K562 (cell line): ENCODE measurements around the gene ERBB4. TPM values are rescaled to one million over a fixed set of nuclear protein-coding genes. Genes with fewer than 3 reads are reported as not detected.

Source experiments
- ATAC-seq: fragments of 200-7000 bp; cut with Tn5 transposase; 3 replicates; pipeline ENCODE4 v1.9.1; 2020; ENCODE audit warnings: moderate library complexity
- BruUV-seq: library from RNA; stranded (reverse); fragments of 400-500 nt; replicated peaks from 2 replicates; lab custom pipeline; 2021; lab: Mats Ljungman, UMichigan
- CTCF ChIA-PET: fragments of 300-600 bp; formaldehyde crosslinking; extraction: SDS; loops from one replicate; lab custom pipeline; 2021; ENCODE audit warnings: low intra/inter-chr PET ratio; lab: Yijun Ruan, JAX
- POLR2A ChIA-PET: fragments of 300-600, 350-650 bp; sonication (Branson Sonifier 250); formaldehyde crosslinking; extraction: SDS; loops from one replicate; lab custom pipeline; 2021; ENCODE audit warnings: antibody characterized with exemption, inconsistent platforms; lab: Yijun Ruan, JAX
- DNase-seq, 4 experiments: peaks; one replicate each; pipeline versions ENCODE4 v3.0.0 to v3.0.0-alpha.2; 2011 to 2018; ENCODE audit warnings: low spot score in 3 of 4, mixed read lengths in 3 of 4; ENCODE audit errors: extremely low read depth in 1 of 4
- FAIRE-seq: peaks from 2 replicates; lab custom pipeline; 2011; peaks lifted over from hg19 to GRCh38; lab: Jason Lieb, UNC
- H2AFZ ChIP-seq: 2 replicates; pipeline ENCODE4 v1.6.0; 2011; ENCODE audit warnings: low read depth, low read length, control low read depth, inconsistent platforms
- H3K27ac ChIP-seq: fragments of 200-600 bp; 3 replicates; pipeline ENCODE4 v1.8.0; 2011; ENCODE audit warnings: low read depth, mild to moderate bottlenecking, control low read depth, inconsistent platforms, low read length, moderate library complexity, mixed read lengths; ENCODE audit errors: extremely low read depth
- H3K27me3 ChIP-seq, 2 experiments: fragments of 300-600 bp in 1 of 2; 2 replicates in 1 of 2; 3 replicates in 1 of 2; pipeline versions ENCODE4 v1.6.0 to v1.8.0; 2011; ENCODE audit warnings: inconsistent platforms in 2 of 2, low read length in 2 of 2, mild to moderate bottlenecking in 1 of 2, mixed read lengths in 1 of 2, moderate library complexity in 1 of 2; ENCODE audit not compliant: control insufficient read depth in 2 of 2, insufficient read depth in 2 of 2
- H3K36me3 ChIP-seq: fragments of 300-600 bp; 3 replicates; pipeline ENCODE4 v1.8.0; 2011; ENCODE audit warnings: mild to moderate bottlenecking, low read length, inconsistent platforms; ENCODE audit not compliant: control insufficient read depth, insufficient read depth
- H3K4me1 ChIP-seq, 2 experiments: fragments of 200-600 bp in 1 of 2; replicated peaks in 1 of 2; 2 replicates in 1 of 2; 3 replicates in 1 of 2; pipeline versions ENCODE4 v1.5.1 to v1.8.0; 2011; ENCODE audit warnings: inconsistent platforms in 2 of 2, low read length in 2 of 2, mild to moderate bottlenecking in 1 of 2, mixed read lengths in 1 of 2, moderate library complexity in 1 of 2; ENCODE audit not compliant: control insufficient read depth in 2 of 2, insufficient read depth in 2 of 2
- H3K4me2 ChIP-seq: 2 replicates; pipeline ENCODE4 v1.6.1; 2011; ENCODE audit warnings: low read length, control low read depth, inconsistent platforms, mixed read lengths; ENCODE audit not compliant: insufficient read depth
- H3K4me3 ChIP-seq: fragments of 200-600 bp; sonication (generic), shearing (Covaris generic); 2 replicates; pipeline ENCODE4 v1.5.1; 2016; ENCODE audit warnings: control low read depth, inconsistent platforms
- H3K79me2 ChIP-seq: fragments of 200-600 bp; 3 replicates; pipeline ENCODE4 v1.8.0; 2011; ENCODE audit warnings: low read length, inconsistent platforms; ENCODE audit not compliant: control insufficient read depth, insufficient read depth
- H3K9ac ChIP-seq, 2 experiments: 2 replicates each; pipeline versions ENCODE4 v1.6.0 to v1.6.1; 2011; ENCODE audit warnings: low read depth in 2 of 2, low read length in 2 of 2, control low read depth in 1 of 2, inconsistent platforms in 1 of 2, mild to moderate bottlenecking in 1 of 2, mixed read lengths in 1 of 2; ENCODE audit not compliant: insufficient read depth in 1 of 2
- H3K9me1 ChIP-seq: one replicate; pipeline ENCODE4 v1.6.0; 2011; ENCODE audit warnings: inconsistent platforms, mild to moderate bottlenecking, low read length, moderate library complexity; ENCODE audit not compliant: control insufficient read depth, insufficient read depth
- H3K9me3 ChIP-seq: replicated peaks from 2 replicates; pipeline ENCODE4 v1.5.1; 2011; ENCODE audit warnings: low read depth, low read length, inconsistent platforms; ENCODE audit not compliant: control insufficient read depth, insufficient read depth
- H4K20me1 ChIP-seq: replicated peaks from 2 replicates; pipeline ENCODE4 v1.6.1; 2011; ENCODE audit warnings: low read length, inconsistent platforms, mixed read lengths; ENCODE audit not compliant: control insufficient read depth, insufficient read depth
- CREBBP ChIP-seq: IDR thresholded peaks from one replicate; pipeline ENCODE4 v1.6.1; 2012; ENCODE audit warnings: low read depth, mild to moderate bottlenecking, control low read depth, inconsistent platforms, low read length
- CTCFL ChIP-seq: IDR thresholded peaks from 2 replicates; pipeline ENCODE4 v1.6.1; 2011; ENCODE audit warnings: borderline replicate concordance, low read depth, mild to moderate bottlenecking, moderate library complexity, low read length; ENCODE audit not compliant: insufficient read depth, poor library complexity, severe bottlenecking
- EHMT2 ChIP-seq: fragments of 450-650 bp; IDR thresholded peaks from 2 replicates; pipeline ENCODE4 v1.6.1; 2018; ENCODE audit warnings: antibody characterized with exemption
- HDAC2 ChIP-seq: fragments of 450-650 bp; IDR thresholded peaks from 2 replicates; pipeline ENCODE4 v1.6.1; 2016; ENCODE audit warnings: mild to moderate bottlenecking
- NR0B1 ChIP-seq: fragments of 450-650 bp; IDR thresholded peaks from one replicate; pipeline ENCODE4 v1.6.1; 2018; ENCODE audit warnings: mild to moderate bottlenecking, moderate library complexity; ENCODE audit not compliant: partially characterized antibody
- OTX1 ChIP-seq: fragments of 450-650 bp; formaldehyde crosslinking; IDR thresholded peaks from 2 replicates; pipeline ENCODE4 v1.4.0; 2022; ENCODE audit warnings: mild to moderate bottlenecking
- SMARCB1 ChIP-seq: IDR thresholded peaks from 2 replicates; pipeline ENCODE4 v1.6.1; 2011; ENCODE audit warnings: improper control_type of control experiment, low read depth; ENCODE audit not compliant: insufficient read length
- TAF1 ChIP-seq: IDR thresholded peaks from 2 replicates; pipeline ENCODE4 v1.6.1; 2011; ENCODE audit warnings: mild to moderate bottlenecking, low read length, moderate library complexity; ENCODE audit not compliant: insufficient read depth, control insufficient read depth, severe bottlenecking; ENCODE audit errors: extremely low read depth
- TBL1XR1 ChIP-seq, 2 experiments: IDR thresholded peaks; 2 replicates each; pipeline ENCODE4 v1.6.1; 2012; ENCODE audit warnings: improper control_type of control experiment in 2 of 2, low read length in 2 of 2, mild to moderate bottlenecking in 1 of 2
- TEAD4 ChIP-seq, 2 experiments: sonication (generic) in 1 of 2; formaldehyde crosslinking in 1 of 2; IDR thresholded peaks; 2 replicates each; pipeline versions ENCODE4 v1.6.1 to v1.8.0; 2012 to 2022; ENCODE audit warnings: borderline replicate concordance in 1 of 2, inconsistent platforms in 1 of 2, low read length in 1 of 2, mild to moderate bottlenecking in 1 of 2, missing genetic modification reagents in 1 of 2
- ZNF165 ChIP-seq: fragments of 250-450 bp; sonication (Bioruptor Pico); IDR thresholded peaks from 2 replicates; pipeline ENCODE4 v1.4.0; 2020; ENCODE audit warnings: borderline replicate concordance
- ZNF274 ChIP-seq: IDR thresholded peaks from 2 replicates; pipeline ENCODE4 v1.6.1; 2011; ENCODE audit warnings: low read depth, mild to moderate bottlenecking, low read length, moderate library complexity, borderline replicate concordance
- ZNF699 ChIP-seq: fragments of 250-450 bp; sonication (Bioruptor Pico); IDR thresholded peaks from 2 replicates; pipeline ENCODE4 v1.8.0; 2021; ENCODE audit warnings: mild to moderate bottlenecking, moderate library complexity; ENCODE audit not compliant: insufficient replicate concordance
- WGBS: fragments of 100-300 bp; shearing (Covaris generic); methylation state at CpG from one replicate; pipeline ENCODE4 v1.1.6; 2016; ENCODE audit warnings: low coverage, mixed read lengths; ENCODE audit not compliant: insufficient coverage; ENCODE audit errors: missing lambda C conversion rate; 5-methylcytosine and 5-hydroxymethylcytosine counted together
- in situ Hi-C: fragments of 300-500 bp; cut with MboI; formaldehyde crosslinking; loops from 4 replicates; pipeline ENCODE4 v1.15.0; 2018; ENCODE audit warnings: inconsistent platforms, mixed read lengths
- intact Hi-C: fragments of 100-400 bp; cut with micrococcal nuclease; formaldehyde crosslinking; loops from 2 replicates; pipeline ENCODE4 v1.14.2; 2022
- polyA plus RNA-seq, 8 experiments: library from polyadenylated mRNA; depleted of rRNA in 4 of 8; stranded (reverse) in 5 of 8; unstranded in 3 of 8; fragments of >200 nt; fragmentation: Nextera tagmentation in 2 of 8; fragmentation: Illumina TruSeq in 1 of 8; extraction: Ambion mirVana in 2 of 8; extraction: Trizol in 1 of 8; gene quantifications; 2 replicates each; pipeline versions ENCODE4 v1.2.1 to v1.2.3, GENCODE V29; 2011 to 2014; ENCODE audit warnings: inconsistent platforms in 1 of 8, missing spikeins in 1 of 8
- total RNA-seq, 7 experiments: library from RNA; depleted of rRNA in 6 of 7; stranded (reverse); fragments of >200 nt in 6 of 7; fragmentation: Illumina TruSeq in 2 of 7; extraction: Trizol in 2 of 7; gene quantifications; 2 replicates each; pipeline versions ENCODE4 v1.2.1 to v1.2.3, GENCODE V29; 2011 to 2021; ENCODE audit warnings: low replicate concordance in 1 of 7
- TF ChIP-seq, protein P1 (sequence below): fragments of 250-450 bp; sonication (Bioruptor Pico); IDR thresholded peaks from 2 replicates; pipeline ENCODE4 v1.4.0; 2020; ENCODE audit warnings: mild to moderate bottlenecking, moderate library complexity

Gene ERBB4
- total and polyA plus RNA-seq, 9 of the 15 experiments (the other 6 are each of a cell fraction or from before 2014, with no cell fraction given), result not detected

DNA sequence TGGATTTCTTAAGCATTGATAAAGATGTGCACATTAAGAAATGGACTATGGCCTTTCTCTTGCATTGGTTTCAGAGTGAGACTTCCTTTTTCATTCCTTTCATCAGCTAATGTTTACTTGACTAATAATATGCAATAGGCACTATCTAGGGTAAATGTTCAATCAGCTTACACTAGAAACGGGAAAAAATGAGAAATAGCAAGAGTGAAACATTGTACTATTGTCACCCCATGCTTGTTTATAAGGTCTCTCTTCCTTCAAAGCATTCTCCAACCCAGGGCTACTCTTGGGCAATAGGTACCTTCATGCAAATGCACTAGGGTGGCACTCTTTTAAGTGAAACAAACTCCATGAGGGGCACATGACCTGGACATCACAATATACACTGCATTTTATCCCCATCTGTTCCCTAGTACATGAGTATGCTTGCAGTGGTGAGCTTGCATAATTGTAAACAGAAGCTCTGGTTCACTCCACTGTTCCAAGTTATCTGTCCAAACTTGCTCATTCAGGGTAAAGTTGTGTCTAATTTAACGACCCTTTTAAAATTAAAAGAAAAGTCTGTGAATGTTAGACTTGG is 402.3 kb downstream of the ERBB4 start:
- no peak for ATAC-seq
- CTCF ChIA-PET, result no interaction called here

More for the DNA sequence above, 402.3 kb downstream of the ERBB4 start:
- Histone ChIP-seq H3K9me3 (no peaks in the 10 kb centered on the region), H3K4me1 (no peaks in the 10 kb centered on the region), H3K27me3 (no peaks in the 10 kb centered on the region), H3K9ac (no peak overlapping the region), H3K27ac (no peak overlapping the region), H3K4me2 (no peak overlapping the region), H3K79me2 (no peaks in the 10 kb centered on the region), H2AFZ (no peak overlapping the region), H3K36me3 (no peaks in the 10 kb centered on the region), H4K20me1 (no peaks in the 10 kb centered on the region), H3K4me3 (no peak overlapping the region), H3K9me1 (no peaks in the 10 kb centered on the region)
- FAIRE-seq (no peak), DNase-seq (no peak)
- 0% methylated on average over 2 of the region's 2 CpGs for WGBS
- in situ Hi-C loops (no loop called here), intact Hi-C loops (no loop called here)
- POLR2A ChIA-PET, result no interaction called here
- no TSS peak for BruUV-seq
- TF ChIP-seq ZNF274, result no peak
- TF ChIP-seq OTX1 (CRISPR knock-in tag), result no peak
- TF ChIP-seq TBL1XR1 (IDR thresholded peaks at IDR 0.05; ENCODE audit: low read length in 2 of 2), result no peak
- no peak for TF ChIP-seq NR0B1
- TF ChIP-seq TAF1, result no peak
- TF ChIP-seq HDAC2, result no peak
- no peak for TF ChIP-seq CTCFL
- no peak for TF ChIP-seq SMARCB1
- TF ChIP-seq, protein P1, sequence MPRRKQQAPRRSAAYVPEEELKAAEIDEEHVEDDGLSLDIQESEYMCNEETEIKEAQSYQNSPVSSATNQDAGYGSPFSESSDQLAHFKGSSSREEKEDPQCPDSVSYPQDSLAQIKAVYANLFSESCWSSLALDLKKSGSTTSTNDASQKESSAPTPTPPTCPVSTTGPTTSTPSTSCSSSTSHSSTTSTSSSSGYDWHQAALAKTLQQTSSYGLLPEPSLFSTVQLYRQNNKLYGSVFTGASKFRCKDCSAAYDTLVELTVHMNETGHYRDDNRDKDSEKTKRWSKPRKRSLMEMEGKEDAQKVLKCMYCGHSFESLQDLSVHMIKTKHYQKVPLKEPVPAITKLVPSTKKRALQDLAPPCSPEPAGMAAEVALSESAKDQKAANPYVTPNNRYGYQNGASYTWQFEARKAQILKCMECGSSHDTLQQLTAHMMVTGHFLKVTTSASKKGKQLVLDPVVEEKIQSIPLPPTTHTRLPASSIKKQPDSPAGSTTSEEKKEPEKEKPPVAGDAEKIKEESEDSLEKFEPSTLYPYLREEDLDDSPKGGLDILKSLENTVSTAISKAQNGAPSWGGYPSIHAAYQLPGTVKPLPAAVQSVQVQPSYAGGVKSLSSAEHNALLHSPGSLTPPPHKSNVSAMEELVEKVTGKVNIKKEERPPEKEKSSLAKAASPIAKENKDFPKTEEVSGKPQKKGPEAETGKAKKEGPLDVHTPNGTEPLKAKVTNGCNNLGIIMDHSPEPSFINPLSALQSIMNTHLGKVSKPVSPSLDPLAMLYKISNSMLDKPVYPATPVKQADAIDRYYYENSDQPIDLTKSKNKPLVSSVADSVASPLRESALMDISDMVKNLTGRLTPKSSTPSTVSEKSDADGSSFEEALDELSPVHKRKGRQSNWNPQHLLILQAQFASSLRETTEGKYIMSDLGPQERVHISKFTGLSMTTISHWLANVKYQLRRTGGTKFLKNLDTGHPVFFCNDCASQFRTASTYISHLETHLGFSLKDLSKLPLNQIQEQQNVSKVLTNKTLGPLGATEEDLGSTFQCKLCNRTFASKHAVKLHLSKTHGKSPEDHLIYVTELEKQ (CRISPR knock-in tag), result no peak
- TF ChIP-seq EHMT2, result no peak
- no peak for TF ChIP-seq TEAD4 (IDR thresholded peaks at IDR 0.05; ENCODE audit: low read length)
- no peak for TF ChIP-seq TEAD4 (CRISPR knock-in tag; IDR thresholded peaks at IDR 0.05; ENCODE audit: borderline replicate concordance)
- no peak for TF ChIP-seq CREBBP
- TF ChIP-seq ZNF165 (CRISPR knock-in tag), result no peak
- TF ChIP-seq ZNF699 (CRISPR knock-in tag), result no peak
